H9 (cell line): ENCODE data around the gene TAS2R40. TPM values are rescaled to one million over a fixed set of nuclear protein-coding genes. Genes with fewer than 3 reads are reported as not detected.
A peak's percentile ranks its signal among the peaks of the same experiment; 100 is the strongest.

Experiments used
- DNase-seq: peaks from one replicate; pipeline ENCODE4 v3.0.0-alpha.2; 2017
- H2AFZ ChIP-seq: one replicate; pipeline ENCODE4 v1.6.1; 2013; ENCODE audit warnings: mild to moderate bottlenecking, low read length, control low read depth, moderate library complexity
- H2AK5ac ChIP-seq: 2 replicates; pipeline ENCODE4 v1.6.1; 2013; ENCODE audit warnings: low read length, control low read depth, mixed read lengths; ENCODE audit not compliant: insufficient read length
- H2BK120ac ChIP-seq: one replicate; pipeline ENCODE4 v1.6.1; 2013; ENCODE audit warnings: low read depth, mild to moderate bottlenecking, low read length, control low read depth, inconsistent platforms; ENCODE audit not compliant: poor library complexity, severe bottlenecking
- H2BK12ac ChIP-seq: 2 replicates; pipeline ENCODE4 v1.6.1; 2013; ENCODE audit warnings: low read length, control low read depth, mixed read lengths, low read depth; ENCODE audit not compliant: insufficient read length
- H2BK15ac ChIP-seq: 2 replicates; pipeline ENCODE4 v1.6.1; 2013; ENCODE audit warnings: low read depth, low read length, control low read depth
- H2BK20ac ChIP-seq: one replicate; pipeline ENCODE4 v1.6.1; 2013; ENCODE audit warnings: low read depth, mild to moderate bottlenecking, low read length, control low read depth, inconsistent platforms; ENCODE audit not compliant: poor library complexity, severe bottlenecking
- H2BK5ac ChIP-seq: 2 replicates; pipeline ENCODE4 v1.6.1; 2013; ENCODE audit warnings: low read length, control low read depth, mixed read lengths; ENCODE audit not compliant: insufficient read length
- H3K14ac ChIP-seq: 2 replicates; pipeline ENCODE4 v1.6.1; 2013; ENCODE audit warnings: low read length, control low read depth; ENCODE audit not compliant: insufficient read depth
- H3K18ac ChIP-seq: 2 replicates; pipeline ENCODE4 v1.6.1; 2013; ENCODE audit warnings: low read depth, mild to moderate bottlenecking, mixed read lengths, low read length, control low read depth; ENCODE audit not compliant: insufficient read length
- H3K23ac ChIP-seq: 2 replicates; pipeline ENCODE4 v1.6.1; 2013; ENCODE audit warnings: low read length, control low read depth, mixed read lengths, low read depth; ENCODE audit not compliant: insufficient read length
- H3K23me2 ChIP-seq: 2 replicates; pipeline ENCODE4 v1.6.1; 2013; ENCODE audit warnings: low read depth, mild to moderate bottlenecking, mixed read lengths, low read length, control low read depth; ENCODE audit not compliant: insufficient read length, poor library complexity, severe bottlenecking
- H3K27ac ChIP-seq: 2 replicates; pipeline ENCODE4 v1.5.1; 2013; ENCODE audit warnings: low read length, control low read depth, mixed read lengths, low read depth; ENCODE audit not compliant: insufficient read length
- H3K27me3 ChIP-seq: 2 replicates; pipeline ENCODE4 v1.6.1; 2013; ENCODE audit warnings: low read length, control low read depth, inconsistent platforms; ENCODE audit not compliant: insufficient read depth
- H3K4ac ChIP-seq: 2 replicates; pipeline ENCODE4 v1.6.1; 2013; ENCODE audit warnings: low read depth, mild to moderate bottlenecking, control low read depth, inconsistent platforms, low read length, moderate library complexity
- H3K4me1 ChIP-seq: 2 replicates; pipeline ENCODE4 v1.6.1; 2013; ENCODE audit warnings: low read length, control low read depth, inconsistent platforms; ENCODE audit not compliant: insufficient read depth
- H3K4me2 ChIP-seq: 2 replicates; pipeline ENCODE4 v1.6.1; 2013; ENCODE audit warnings: low read length, control low read depth, mixed read lengths; ENCODE audit not compliant: insufficient read length, insufficient read depth
- H3K56ac ChIP-seq: 2 replicates; pipeline ENCODE4 v1.6.1; 2013; ENCODE audit warnings: low read depth, mild to moderate bottlenecking, mixed read lengths, low read length, control low read depth; ENCODE audit not compliant: insufficient read length
- H3K79me1 ChIP-seq: 2 replicates; pipeline ENCODE4 v1.6.1; 2013; ENCODE audit warnings: low read depth, mild to moderate bottlenecking, moderate library complexity, low read length, control low read depth, inconsistent platforms; ENCODE audit not compliant: insufficient read depth, poor library complexity, severe bottlenecking
- H3K79me2 ChIP-seq: 2 replicates; pipeline ENCODE4 v1.6.1; 2013; ENCODE audit warnings: low read length, control low read depth, inconsistent platforms; ENCODE audit not compliant: insufficient read depth
- H3K9ac ChIP-seq: 2 replicates; pipeline ENCODE4 v1.6.1; 2013; ENCODE audit warnings: low read length, control low read depth, mixed read lengths; ENCODE audit not compliant: insufficient read length; ENCODE audit errors: extremely low read depth
- H3K9me3 ChIP-seq: one replicate; pipeline ENCODE4 v1.6.1; 2013; ENCODE audit warnings: low read depth, low read length, inconsistent platforms; ENCODE audit not compliant: control insufficient read depth
- H3T11ph ChIP-seq: one replicate; pipeline ENCODE4 v1.6.1; 2013; ENCODE audit warnings: mild to moderate bottlenecking, low read length, control low read depth, inconsistent platforms
- H4K20me1 ChIP-seq: one replicate; pipeline ENCODE4 v1.6.1; 2013; ENCODE audit not compliant: control insufficient read depth, insufficient read length, insufficient read depth
- H4K5ac ChIP-seq: 2 replicates; pipeline ENCODE4 v1.6.1; 2013; ENCODE audit warnings: low read depth, mild to moderate bottlenecking, mixed read lengths, low read length, control low read depth; ENCODE audit not compliant: insufficient read length
- H4K8ac ChIP-seq: replicated peaks from 2 replicates; pipeline ENCODE4 v1.6.1; 2013; ENCODE audit warnings: low read length, control low read depth, mixed read lengths, low read depth; ENCODE audit not compliant: insufficient read length
- H4K91ac ChIP-seq: 2 replicates; pipeline ENCODE4 v1.6.1; 2013; ENCODE audit warnings: low read depth, mild to moderate bottlenecking, moderate library complexity, mixed read lengths, low read length, control low read depth; ENCODE audit not compliant: insufficient read length
- H3K27ac Mint-ChIP-seq, 3 experiments: 2 replicates in 2 of 3; 3 replicates in 1 of 3; pipeline ENCODE4 v1.8.0; 2020 to 2021; ENCODE audit warnings: mixed read lengths in 3 of 3, mild to moderate bottlenecking in 1 of 3, moderate library complexity in 1 of 3
- H3K27me3 Mint-ChIP-seq: 2 replicates; pipeline ENCODE4 v1.8.0; 2021; ENCODE audit warnings: low read depth, mild to moderate bottlenecking, moderate library complexity, mixed read lengths
- H3K36me3 Mint-ChIP-seq, 3 experiments: 2 replicates in 2 of 3; 3 replicates in 1 of 3; pipeline ENCODE4 v1.8.0; 2020 to 2021; ENCODE audit warnings: low read depth in 3 of 3, mixed read lengths in 3 of 3; ENCODE audit not compliant: insufficient read depth in 1 of 3
- H3K4me1 Mint-ChIP-seq, 2 experiments: 2 replicates each; pipeline ENCODE4 v1.8.0; 2020; ENCODE audit warnings: mixed read lengths in 2 of 2
- H3K4me3 Mint-ChIP-seq, 2 experiments: 2 replicates in 1 of 2; 3 replicates in 1 of 2; pipeline ENCODE4 v1.8.0; 2020 to 2021; ENCODE audit warnings: mild to moderate bottlenecking in 2 of 2, mixed read lengths in 2 of 2, moderate library complexity in 1 of 2
- H3K9me3 Mint-ChIP-seq, 2 experiments: 2 replicates in 1 of 2; 3 replicates in 1 of 2; pipeline ENCODE4 v1.8.0; 2020; ENCODE audit warnings: mild to moderate bottlenecking in 2 of 2, mixed read lengths in 2 of 2, moderate library complexity in 1 of 2
- WGBS: extraction: QIAGEN DNeasy Blood & Tissue Kit; methylation state at CpG from one replicate; pipeline ENCODE4 v1.1.7; 2013; ENCODE audit warnings: missing lambda C conversion rate, low lambda C conversion rate, mixed read lengths; ENCODE audit not compliant: insufficient read length; ENCODE audit errors: extremely low coverage; 5-methylcytosine and 5-hydroxymethylcytosine counted together
- total RNA-seq: library from RNA; stranded (reverse); gene quantifications from 2 replicates; pipeline ENCODE4 v1.2.1, GENCODE V29; 2021
- TF ChIP-seq, protein P1 (sequence below): fragments of 200-600 bp; sonication (generic); conservative IDR thresholded peaks from 3 replicates; pipeline ENCODE4 v1.8.0; 2021; ENCODE audit warnings: antibody characterized with exemption, mild to moderate bottlenecking

The TAS2R40 gene
- total RNA-seq, 1 experiment from 2014 or later: not detected

- Mint-ChIP-seq H3K36me3 (no peaks in the 10 kb centered on the region), H3K4me3 (no peak overlapping the region), H3K27me3 (peaks cover 11% of the 10 kb centered on the region; the same call in 1 of the 2 replicates), H3K9me3 (no peaks in the 10 kb centered on the region; a peak in 1 of 5 replicates), H3K27ac (peak overlapping the region in 1 of 3 experiments; percentile 13; a peak in 1 of 7 replicates), H3K4me1 (no peaks in the 10 kb centered on the region)
- Histone ChIP-seq H3K9me3 (no peaks in the 10 kb centered on the region), H2BK15ac (no peak overlapping the region), H2AK5ac (no peak overlapping the region), H3K27me3 (no peaks in the 10 kb centered on the region), H3K56ac (no peak overlapping the region), H3K79me2 (no peaks in the 10 kb centered on the region), H2AFZ (no peak overlapping the region), H4K8ac (no peak overlapping the region), H3K4me2 (no peak overlapping the region), H2BK20ac (no peak overlapping the region), H3K79me1 (no peaks in the 10 kb centered on the region), H3K4me1 (no peaks in the 10 kb centered on the region), H3K9ac (no peak overlapping the region), H3T11ph (no peak overlapping the region), H3K18ac (no peak overlapping the region), H3K14ac (no peak overlapping the region), H3K4ac (no peak overlapping the region), H4K91ac (no peak overlapping the region), H3K23me2 (no peaks in the 10 kb centered on the region), H3K23ac (no peak overlapping the region), H2BK12ac (no peak overlapping the region), H2BK5ac (no peak overlapping the region), H3K27ac (no peak overlapping the region), H4K5ac (no peak overlapping the region), H2BK120ac (no peak overlapping the region), H4K20me1 (no peaks in the 10 kb centered on the region)
- no CpG with 5 or more reads among the region's 7 CpGs for WGBS
- DNase-seq: no peak
- TF ChIP-seq, protein P1, sequence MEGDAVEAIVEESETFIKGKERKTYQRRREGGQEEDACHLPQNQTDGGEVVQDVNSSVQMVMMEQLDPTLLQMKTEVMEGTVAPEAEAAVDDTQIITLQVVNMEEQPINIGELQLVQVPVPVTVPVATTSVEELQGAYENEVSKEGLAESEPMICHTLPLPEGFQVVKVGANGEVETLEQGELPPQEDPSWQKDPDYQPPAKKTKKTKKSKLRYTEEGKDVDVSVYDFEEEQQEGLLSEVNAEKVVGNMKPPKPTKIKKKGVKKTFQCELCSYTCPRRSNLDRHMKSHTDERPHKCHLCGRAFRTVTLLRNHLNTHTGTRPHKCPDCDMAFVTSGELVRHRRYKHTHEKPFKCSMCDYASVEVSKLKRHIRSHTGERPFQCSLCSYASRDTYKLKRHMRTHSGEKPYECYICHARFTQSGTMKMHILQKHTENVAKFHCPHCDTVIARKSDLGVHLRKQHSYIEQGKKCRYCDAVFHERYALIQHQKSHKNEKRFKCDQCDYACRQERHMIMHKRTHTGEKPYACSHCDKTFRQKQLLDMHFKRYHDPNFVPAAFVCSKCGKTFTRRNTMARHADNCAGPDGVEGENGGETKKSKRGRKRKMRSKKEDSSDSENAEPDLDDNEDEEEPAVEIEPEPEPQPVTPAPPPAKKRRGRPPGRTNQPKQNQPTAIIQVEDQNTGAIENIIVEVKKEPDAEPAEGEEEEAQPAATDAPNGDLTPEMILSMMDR: no peak
Observed at GRCh38 chr7:143222782-143223181, 945 bp downstream of the TAS2R40 start.
